GDM1 (cell line): ENCODE results near the gene NPHS1.

ENCODE experiments used
- DNase-seq: peaks from one replicate; lab custom pipeline; 2025; lab: John Stamatoyannopoulos, UW

NPHS1 gene

GRCh38 chr19:35788205-35788960 lies 63.9 kb downstream of the NPHS1 start:
- DNase-seq = no peak

GRCh38 chr19:35787227-35787799 lies 65.0 kb downstream of the NPHS1 start:
- DNase-seq = no peak

- DNase-seq = no peak
Observed at GRCh38 chr19:35786299-35787160, 65.8 kb downstream of the NPHS1 start.

DNA sequence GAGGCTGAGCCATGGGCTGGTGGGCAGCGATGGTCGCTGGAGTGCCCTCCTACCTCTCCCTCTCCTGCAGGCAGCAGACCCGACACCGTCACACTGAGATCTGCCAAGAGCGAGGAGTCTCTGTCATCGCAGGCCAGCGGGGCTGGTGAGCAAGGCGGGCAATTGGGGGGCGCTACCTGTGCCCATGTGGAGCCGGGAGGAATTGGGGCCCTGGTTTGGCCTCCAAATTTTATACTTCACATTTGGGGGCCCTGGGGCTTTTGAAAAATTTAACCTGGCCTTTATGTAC lies 67.0 kb downstream of the NPHS1 start:
- DNase-seq = no peak

GRCh38 chr19:35784503-35785338 lies 67.6 kb downstream of the NPHS1 start:
- no peak for DNase-seq

DNA sequence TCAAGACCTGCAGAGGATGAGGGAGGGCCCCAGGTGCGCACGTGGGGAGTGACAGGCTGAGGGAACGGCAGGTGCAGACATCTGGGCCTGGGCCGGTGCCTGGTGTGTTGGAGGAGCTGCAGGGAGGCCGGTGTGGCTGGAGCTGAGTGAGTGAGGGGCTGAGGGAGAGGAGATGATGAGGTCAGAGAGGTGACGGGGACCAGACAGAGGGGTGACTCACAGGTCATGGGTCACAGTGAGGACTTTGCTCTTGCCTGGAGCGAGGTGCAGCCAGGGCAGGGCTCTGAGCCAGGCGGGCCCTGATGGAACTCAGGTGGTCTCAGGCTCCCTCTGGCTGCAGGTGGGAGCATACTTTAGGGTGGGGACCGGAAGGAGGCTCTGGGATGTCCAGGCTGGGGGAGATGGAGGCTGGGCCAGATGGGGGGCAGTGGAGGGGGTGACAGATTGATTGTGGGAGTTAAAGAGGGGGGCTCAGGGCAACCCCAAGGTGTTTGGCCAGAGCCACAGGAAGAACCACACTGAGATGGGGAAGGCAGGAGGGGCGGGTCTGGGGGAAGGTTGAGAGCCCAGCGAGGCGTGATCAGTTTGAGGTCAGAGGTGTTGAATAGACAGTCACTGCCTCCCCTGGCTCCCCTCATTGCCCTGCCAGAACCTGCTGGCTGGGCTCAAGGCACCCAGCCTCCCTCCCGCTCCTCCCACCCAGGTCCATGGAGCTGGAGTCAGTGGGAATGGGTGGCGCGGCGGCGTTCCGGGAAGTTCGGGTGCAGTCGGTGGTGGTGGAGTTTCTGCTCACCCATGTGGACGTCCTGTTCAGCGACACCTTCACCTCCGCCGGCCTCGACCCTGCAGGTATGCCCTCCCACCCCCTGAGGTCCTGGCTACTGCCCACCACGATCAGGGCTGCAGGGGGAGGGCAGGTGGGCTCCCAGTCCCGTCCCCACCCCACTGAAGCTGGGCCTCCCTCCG lies 68.6 kb downstream of the NPHS1 start:
- DNase-seq = no peak

DNA sequence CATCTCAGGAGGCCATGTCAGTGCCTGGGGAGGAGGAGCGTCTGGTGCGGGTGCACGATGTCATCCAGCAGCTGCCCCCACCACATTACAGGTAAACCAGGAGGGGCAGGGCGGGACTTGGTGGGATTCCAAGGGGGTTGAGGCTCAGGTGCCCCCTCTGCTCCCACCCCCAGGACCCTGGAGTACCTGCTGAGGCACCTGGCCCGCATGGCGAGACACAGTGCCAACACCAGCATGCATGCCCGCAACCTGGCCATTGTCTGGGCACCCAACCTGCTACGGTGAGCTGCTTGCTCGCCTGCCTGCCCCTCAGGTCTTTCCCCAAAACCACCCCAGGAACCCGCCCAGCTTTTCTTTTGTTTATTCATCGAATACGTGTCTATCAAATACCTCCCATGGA lies 69.7 kb downstream of the NPHS1 start:
- DNase-seq = no peak

- no peak for DNase-seq
Observed at GRCh38 chr19:35781650-35782049, 70.7 kb downstream of the NPHS1 start.

DNA sequence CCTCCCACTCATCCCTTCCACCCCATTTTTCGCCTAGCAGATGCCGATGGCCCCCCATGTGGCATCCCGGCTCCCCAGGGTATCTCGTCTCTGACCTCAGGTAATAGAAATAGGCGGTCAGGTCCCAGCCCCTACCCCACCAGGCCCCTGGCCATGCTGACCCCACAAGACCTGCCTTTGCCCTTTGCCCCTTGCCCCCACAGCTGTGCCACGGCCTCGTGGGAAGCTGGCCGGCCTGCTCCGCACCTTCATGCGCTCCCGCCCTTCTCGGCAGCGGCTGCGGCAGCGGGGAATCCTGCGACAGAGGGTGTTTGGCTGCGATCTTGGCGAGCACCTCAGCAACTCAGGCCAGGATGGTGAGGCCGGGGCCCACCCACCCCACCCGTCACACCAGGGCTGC lies 71.6 kb downstream of the NPHS1 start:
- no peak for DNase-seq

DNA sequence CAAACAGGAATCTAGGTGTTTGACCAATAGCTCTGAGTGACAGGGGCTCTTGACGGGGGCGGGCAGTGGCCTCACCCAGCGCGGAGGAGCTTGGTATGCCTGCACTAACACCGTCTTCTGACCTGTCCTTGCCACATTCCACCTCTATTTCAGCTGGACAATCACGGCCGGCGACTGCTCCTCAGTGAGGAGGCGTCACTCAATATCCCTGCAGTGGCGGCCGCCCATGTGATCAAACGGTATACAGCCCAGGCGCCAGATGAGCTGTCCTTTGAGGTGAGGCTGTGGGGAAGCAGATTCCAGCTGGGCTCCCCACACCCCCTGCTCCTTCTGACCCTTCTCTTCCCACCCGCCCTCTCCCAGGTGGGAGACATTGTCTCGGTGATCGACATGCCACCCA lies 72.2 kb downstream of the NPHS1 start:
- no peak for DNase-seq

GRCh38 chr19:35779033-35779432 lies 73.3 kb downstream of the NPHS1 start:
- DNase-seq = no peak

DNA sequence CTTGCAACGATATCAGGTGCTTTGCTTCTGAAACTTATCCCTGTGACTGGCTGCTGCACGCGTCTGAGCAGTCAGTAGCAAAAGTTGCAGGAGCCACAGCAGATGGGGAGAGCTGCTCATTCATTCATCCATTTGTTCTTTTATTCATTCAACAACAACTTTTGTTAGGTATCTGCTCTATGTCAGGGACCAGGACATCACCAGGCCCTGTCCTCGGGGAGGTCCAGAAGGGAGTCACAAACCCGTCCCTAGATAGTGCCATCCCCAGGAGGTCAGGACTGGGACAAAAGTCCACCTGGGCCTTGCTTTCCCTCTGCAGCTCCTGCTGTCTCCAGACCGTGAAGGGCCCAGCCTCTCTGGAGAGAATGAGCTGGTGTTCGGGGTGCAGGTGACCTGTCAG lies 74.3 kb downstream of the NPHS1 start:
- DNase-seq = no peak

- no peak for DNase-seq
Observed at GRCh38 chr19:35777086-35777841, 75.0 kb downstream of the NPHS1 start.

GRCh38 chr19:35776102-35776788 lies 76.1 kb downstream of the NPHS1 start:
- DNase-seq = no peak
